IMR-90 (cell line): ENCODE data around the gene CDS1. TPM values are rescaled to one million over a fixed set of nuclear protein-coding genes. Genes with fewer than 3 reads are reported as not detected.

Source experiments
- ATAC-seq: fragments of 200-7000 bp; cut with Tn5 transposase; 2 replicates; pipeline ENCODE4 v1.9.1; 2020; ENCODE audit warnings: low read depth, mild to moderate bottlenecking, moderate library complexity
- BruUV-seq: library from RNA; stranded (reverse); fragments of 400-500 nt; replicated peaks from 2 replicates; lab custom pipeline; 2021; lab: Mats Ljungman, UMichigan
- CTCF ChIA-PET: fragments of 300-600 bp; formaldehyde crosslinking; extraction: SDS; loops from one replicate; lab custom pipeline; 2021; ENCODE audit warnings: antibody characterized with exemption; lab: Yijun Ruan, JAX
- POLR2A ChIA-PET: fragments of 300-600 bp; sonication (Branson Sonifier 250); formaldehyde crosslinking; loops from one replicate; lab custom pipeline; 2022; ENCODE audit warnings: antibody characterized with exemption; ENCODE audit not compliant: unreplicated experiment; lab: Charles Lee
- DNase-seq: peaks from one replicate; pipeline ENCODE4 v3.0.0; 2013
- H2AFZ ChIP-seq: replicated peaks from 2 replicates; pipeline ENCODE3; 2013; ENCODE audit warnings: low read length, mild to moderate bottlenecking; ENCODE audit not compliant: poor library complexity
- H2AK5ac ChIP-seq: 2 replicates; pipeline ENCODE4 v1.6.1; 2013; ENCODE audit warnings: low read depth, low read length, inconsistent platforms
- H2AK9ac ChIP-seq: replicated peaks from 2 replicates; pipeline ENCODE3; 2013; ENCODE audit warnings: mild to moderate bottlenecking, low read depth, low read length, moderate library complexity; ENCODE audit not compliant: poor library complexity
- H2BK120ac ChIP-seq: 2 replicates; pipeline ENCODE4 v1.6.1; 2013; ENCODE audit warnings: low read depth, low read length, inconsistent platforms
- H2BK15ac ChIP-seq: 3 replicates; pipeline ENCODE4 v1.6.1; 2013; ENCODE audit warnings: low read depth, low read length, inconsistent platforms
- H2BK20ac ChIP-seq: 2 replicates; pipeline ENCODE4 v1.6.1; 2013; ENCODE audit warnings: low read depth, mild to moderate bottlenecking, inconsistent platforms, low read length, moderate library complexity
- H2BK5ac ChIP-seq: 2 replicates; pipeline ENCODE4 v1.6.1; 2013; ENCODE audit warnings: mild to moderate bottlenecking, low read depth, low read length, inconsistent platforms; ENCODE audit not compliant: poor library complexity, severe bottlenecking
- H3K14ac ChIP-seq: replicated peaks from 2 replicates; pipeline ENCODE4 v1.6.1; 2013; ENCODE audit warnings: low read depth, low read length, inconsistent platforms
- H3K18ac ChIP-seq: 2 replicates; pipeline ENCODE4 v1.6.1; 2013; ENCODE audit warnings: low read depth, low read length, control low read depth
- H3K23ac ChIP-seq: 2 replicates; pipeline ENCODE4 v1.6.1; 2013; ENCODE audit warnings: low read depth, low read length, inconsistent platforms
- H3K27ac ChIP-seq: 2 replicates; pipeline ENCODE4 v1.5.1; 2013; ENCODE audit warnings: mild to moderate bottlenecking, control low read depth, low read length; ENCODE audit not compliant: insufficient read depth
- H3K27me3 ChIP-seq: 2 replicates; pipeline ENCODE4 v1.6.1; 2013; ENCODE audit warnings: low read length; ENCODE audit not compliant: control insufficient read depth, insufficient read depth
- H3K36me3 ChIP-seq: 2 replicates; pipeline ENCODE4 v1.6.1; 2013; ENCODE audit warnings: low read length, mixed read lengths; ENCODE audit not compliant: control insufficient read depth, insufficient read depth
- H3K4ac ChIP-seq: 2 replicates; pipeline ENCODE4 v1.6.1; 2013; ENCODE audit warnings: low read depth, low read length, inconsistent platforms
- H3K4me1 ChIP-seq: 2 replicates; pipeline ENCODE4 v1.6.1; 2013; ENCODE audit warnings: low read length, mixed read lengths; ENCODE audit not compliant: control insufficient read depth, insufficient read depth
- H3K4me2 ChIP-seq: 2 replicates; pipeline ENCODE4 v1.6.1; 2013; ENCODE audit warnings: low read depth, mild to moderate bottlenecking, control low read depth, low read length, moderate library complexity
- H3K4me3 ChIP-seq: 2 replicates; pipeline ENCODE4 v1.5.1; 2013; ENCODE audit warnings: low read depth, mild to moderate bottlenecking, control low read depth, low read length, moderate library complexity; ENCODE audit not compliant: insufficient read depth
- H3K56ac ChIP-seq: 2 replicates; pipeline ENCODE4 v1.6.1; 2013; ENCODE audit warnings: low read length, inconsistent platforms; ENCODE audit not compliant: insufficient read depth; ENCODE audit errors: extremely low read depth
- H3K79me1 ChIP-seq, 2 experiments: 2 replicates each; pipeline ENCODE4 v1.6.1; 2013; ENCODE audit warnings: low read length in 2 of 2, inconsistent platforms in 1 of 2, low read depth in 1 of 2
- H3K9ac ChIP-seq: 2 replicates; pipeline ENCODE4 v1.6.1; 2013; ENCODE audit warnings: low read depth, low read length, control low read depth
- H3K9me1 ChIP-seq: 2 replicates; pipeline ENCODE4 v1.6.1; 2013; ENCODE audit warnings: low read length, inconsistent platforms; ENCODE audit not compliant: insufficient read depth
- H3K9me3 ChIP-seq: 2 replicates; pipeline ENCODE4 v1.6.1; 2013; ENCODE audit warnings: low read length; ENCODE audit not compliant: control insufficient read depth, insufficient read depth
- H4K20me1 ChIP-seq: 2 replicates; pipeline ENCODE4 v1.6.1; 2013; ENCODE audit warnings: low read length, inconsistent platforms; ENCODE audit not compliant: insufficient read depth
- H4K5ac ChIP-seq: 2 replicates; pipeline ENCODE4 v1.6.1; 2013; ENCODE audit warnings: mild to moderate bottlenecking, low read depth, low read length, control low read depth
- H4K8ac ChIP-seq, 2 experiments: 2 replicates each; pipeline ENCODE4 v1.6.1; 2013; ENCODE audit warnings: low read depth in 2 of 2, low read length in 2 of 2, control low read depth in 1 of 2, inconsistent platforms in 1 of 2
- H4K91ac ChIP-seq: 2 replicates; pipeline ENCODE4 v1.6.1; 2013; ENCODE audit warnings: low read depth, low read length, inconsistent platforms; ENCODE audit not compliant: insufficient read depth
- BHLHE40 ChIP-seq: fragments of 150-350 bp; IDR thresholded peaks from 2 replicates; pipeline ENCODE4 v1.6.1; 2016; ENCODE audit warnings: mild to moderate bottlenecking, low read depth, low read length
- CEBPB ChIP-seq: IDR thresholded peaks from 2 replicates; pipeline ENCODE4 v1.6.1; 2012; ENCODE audit warnings: low read depth, low read length, improper control_type of control experiment
- CHD1 ChIP-seq: IDR thresholded peaks from 2 replicates; pipeline ENCODE4 v1.6.1; 2012; ENCODE audit warnings: low read depth, low read length, improper control_type of control experiment
- CTCF ChIP-seq: conservative IDR thresholded peaks from 2 replicates; pipeline ENCODE4 v1.5.1; 2012; ENCODE audit warnings: mild to moderate bottlenecking, low read depth, low read length, improper control_type of control experiment
- ELK1 ChIP-seq: fragments of 150-350 bp; IDR thresholded peaks from 2 replicates; pipeline ENCODE4 v1.6.1; 2016; ENCODE audit warnings: low read depth, mild to moderate bottlenecking, low read length, moderate library complexity, borderline replicate concordance
- FOS ChIP-seq: fragments of 150-350 bp; IDR thresholded peaks from 2 replicates; pipeline ENCODE4 v1.6.1; 2016; ENCODE audit warnings: low read depth, low read length
- MAZ ChIP-seq: IDR thresholded peaks from 2 replicates; pipeline ENCODE4 v1.6.1; 2012; ENCODE audit warnings: low read depth, mild to moderate bottlenecking, low read length, improper control_type of control experiment, moderate library complexity, borderline replicate concordance
- MXI1 ChIP-seq: IDR thresholded peaks from 2 replicates; pipeline ENCODE4 v1.6.1; 2012; ENCODE audit warnings: low read depth, mild to moderate bottlenecking, low read length, moderate library complexity, borderline replicate concordance
- NFE2L2 ChIP-seq: fragments of 150-350 bp; IDR thresholded peaks from 2 replicates; pipeline ENCODE4 v1.6.1; 2016; ENCODE audit warnings: low read depth, mild to moderate bottlenecking, low read length
- POLR2A ChIP-seq: IDR thresholded peaks from 2 replicates; pipeline ENCODE4 v1.6.1; 2012; ENCODE audit warnings: mild to moderate bottlenecking, low read depth, low read length
- RCOR1 ChIP-seq: IDR thresholded peaks from 2 replicates; pipeline ENCODE4 v1.6.1; 2012; ENCODE audit warnings: mild to moderate bottlenecking, low read length, improper control_type of control experiment; ENCODE audit not compliant: insufficient replicate concordance
- RFX5 ChIP-seq: IDR thresholded peaks from 2 replicates; pipeline ENCODE4 v1.8.0; 2012; ENCODE audit warnings: low read depth, mild to moderate bottlenecking, low read length, moderate library complexity
- SMC3 ChIP-seq: fragments of 150-350 bp; IDR thresholded peaks from 2 replicates; pipeline ENCODE4 v1.6.1; 2016; ENCODE audit warnings: low read depth, mild to moderate bottlenecking, antibody characterized with exemption, low read length, moderate library complexity
- WGBS, 2 experiments: methylation state at CpG; one replicate each; pipeline versions ENCODE4 v1.1.5 to v1.1.7; 2013; ENCODE audit warnings: missing lambda C conversion rate in 2 of 2; ENCODE audit not compliant: insufficient read length in 1 of 2; ENCODE audit errors: extremely low coverage in 2 of 2; 5-methylcytosine and 5-hydroxymethylcytosine counted together
- dilution Hi-C: fragments of 300-500 bp; cut with HindIII; formaldehyde crosslinking; loops from one replicate; pipeline ENCODE4 v1.14.3; 2018; ENCODE audit warnings: low sequenced_read_pairs; ENCODE audit not compliant: unreplicated experiment
- in situ Hi-C: fragments of 300-500 bp; cut with MboI; formaldehyde crosslinking; loops from 3 replicates; pipeline ENCODE4 v1.14.3; 2019; ENCODE audit warnings: low sequenced_read_pairs, inconsistent platforms, mixed read lengths
- intact Hi-C: fragments of 100-400 bp; cut with micrococcal nuclease; formaldehyde crosslinking; loops from 2 replicates; pipeline ENCODE4 v1.10.0; 2022
- polyA plus RNA-seq, 3 experiments: library from polyadenylated mRNA; depleted of rRNA; stranded (reverse); fragments of >200 nt; gene quantifications; 2 replicates each; pipeline ENCODE4 v1.2.3, GENCODE V29; 2012; ENCODE audit warnings: low replicate concordance in 1 of 3
- total RNA-seq: library from RNA; depleted of rRNA; stranded (reverse); fragments of >200 nt; gene quantifications from 2 replicates; pipeline ENCODE4 v1.2.3, GENCODE V29; 2012

Gene CDS1
- total and polyA plus RNA-seq, 2 of the 4 experiments (the other 2 are of a cell fraction), result under 0.01 to 0.02 TPM

GRCh38 chr4:84569009-84569408 lies 13.9 kb upstream of the CDS1 start:
- intact Hi-C loops, result no loop called here
- no TSS peak for BruUV-seq

More at GRCh38 chr4:84569009-84569408, 13.9 kb upstream of the CDS1 start:
- in situ Hi-C loops (no loop called here), dilution Hi-C loops (no loop called here)
- Histone ChIP-seq H3K56ac (no peak overlapping the region), H4K91ac (no peak overlapping the region), H2AFZ (no peak overlapping the region), H2BK20ac (no peak overlapping the region), H3K4me3 (no peak overlapping the region), H3K4me2 (no peak overlapping the region), H3K4ac (no peak overlapping the region), H2AK9ac (no peak overlapping the region), H4K20me1 (no peaks in the 10 kb centered on the region), H3K9me1 (no peaks in the 10 kb centered on the region), H3K14ac (no peak overlapping the region), H3K9me3 (no peaks in the 10 kb centered on the region), H3K27me3 (no peaks in the 10 kb centered on the region), H3K36me3 (no peaks in the 10 kb centered on the region), H3K27ac (no peak overlapping the region), H4K8ac (no peak overlapping the region), H3K18ac (no peak overlapping the region), H3K4me1 (no peaks in the 10 kb centered on the region), H3K79me1 (no peaks in the 10 kb centered on the region), H2BK120ac (no peak overlapping the region), H2BK5ac (no peak overlapping the region), H4K5ac (no peak overlapping the region), H2BK15ac (no peak overlapping the region), H2AK5ac (no peak overlapping the region), H3K9ac (no peak overlapping the region), H3K23ac (no peak overlapping the region)
- no peak for TF ChIP-seq BHLHE40
- no peak for TF ChIP-seq POLR2A
- TF ChIP-seq FOS, result no peak
- no peak for TF ChIP-seq CEBPB
- TF ChIP-seq RFX5, result no peak
- no peak for TF ChIP-seq MXI1
- TF ChIP-seq MAZ, result no peak
- TF ChIP-seq NFE2L2, result no peak
- no peak for TF ChIP-seq CTCF
- no peak for TF ChIP-seq CHD1
- no peak for TF ChIP-seq RCOR1
- TF ChIP-seq ELK1, result no peak
- no peak for TF ChIP-seq SMC3
- no CpG with 5 or more reads among the region's 2 CpGs for WGBS, 2 experiments
- CTCF ChIA-PET, result interaction anchor here (0.7 kb wide), 1 partner anchor 162 kb away, joined by 5 read pairs; no protein-coding TSS in a partner anchor
- DNase-seq (no peak), ATAC-seq (no peak)
- POLR2A ChIA-PET, result no interaction called here
